Hepatocyte (in vitro differentiated cells): ENCODE data around the gene MAPKBP1. TPM values are rescaled to one million over a fixed set of nuclear protein-coding genes. Genes with fewer than 3 reads are reported as not detected.
"Not testable (repeated sequence)": the region's sequence is repeated elsewhere in the genome, so short reads cannot be mapped to it uniquely, and the experiment has no call there.

Experiments used
- DNase-seq: peaks from one replicate; pipeline ENCODE4 v3.0.0-alpha.2; 2016; ENCODE audit warnings: low spot score
- H2AFZ ChIP-seq: fragments of 200-600 bp; sonication (generic); 2 replicates; pipeline ENCODE4 v1.6.0; 2016; ENCODE audit warnings: antibody characterized with exemption, mild to moderate bottlenecking
- H3K27ac ChIP-seq: fragments of 200-600 bp; sonication (generic); 2 replicates; pipeline ENCODE4 v1.5.1; 2016; ENCODE audit warnings: mild to moderate bottlenecking
- H3K27me3 ChIP-seq: fragments of 200-600 bp; sonication (generic); 2 replicates; pipeline ENCODE4 v1.6.1; 2016
- H3K36me3 ChIP-seq: fragments of 200-600 bp; sonication (generic); replicated peaks from 2 replicates; pipeline ENCODE4 v1.5.1; 2016; ENCODE audit warnings: low read depth; ENCODE audit not compliant: insufficient read depth
- H3K4me1 ChIP-seq: fragments of 200-600 bp; sonication (generic); 2 replicates; pipeline ENCODE4 v1.5.1; 2016; ENCODE audit warnings: mild to moderate bottlenecking, moderate library complexity; ENCODE audit not compliant: insufficient read depth
- H3K4me2 ChIP-seq: fragments of 200-600 bp; sonication (generic); 2 replicates; pipeline ENCODE4 v1.6.0; 2016
- H3K4me3 ChIP-seq: fragments of 200-600 bp; sonication (generic); 2 replicates; pipeline ENCODE4 v1.5.1; 2016; ENCODE audit warnings: mild to moderate bottlenecking
- H3K79me2 ChIP-seq: fragments of 200-600 bp; sonication (generic); 2 replicates; pipeline ENCODE4 v1.6.0; 2017; ENCODE audit warnings: mild to moderate bottlenecking
- H3K9me2 ChIP-seq: fragments of 200-600 bp; sonication (generic); replicated peaks from 2 replicates; pipeline ENCODE4 v1.6.0; 2017; ENCODE audit warnings: mild to moderate bottlenecking; ENCODE audit not compliant: insufficient read depth
- H3K9me3 ChIP-seq: fragments of 200-600 bp; sonication (generic); 2 replicates; pipeline ENCODE4 v1.5.1; 2016; ENCODE audit warnings: low read depth, mild to moderate bottlenecking
- H4K20me1 ChIP-seq: fragments of 200-600 bp; sonication (generic); 2 replicates; pipeline ENCODE4 v1.6.0; 2016; ENCODE audit warnings: mild to moderate bottlenecking; ENCODE audit not compliant: insufficient read depth, poor library complexity, severe bottlenecking
- CTCF ChIP-seq: fragments of 200-600 bp; sonication (generic); IDR thresholded peaks from 2 replicates; pipeline ENCODE4 v1.5.1; 2016; ENCODE audit warnings: antibody characterized with exemption, mild to moderate bottlenecking; ENCODE audit not compliant: poor library complexity
- EZH2 ChIP-seq: fragments of 200-600 bp; sonication (generic); IDR thresholded peaks from 2 replicates; pipeline ENCODE4 v1.6.1; 2016; ENCODE audit warnings: antibody characterized with exemption, mild to moderate bottlenecking, borderline replicate concordance
- EZH2phosphoT487 ChIP-seq: fragments of 200-600 bp; sonication (generic); IDR thresholded peaks from one replicate; pipeline ENCODE4 v1.6.1; 2018; ENCODE audit warnings: antibody characterized with exemption, mild to moderate bottlenecking, low read depth, moderate library complexity; ENCODE audit not compliant: unreplicated experiment, severe bottlenecking
- WGBS: methylation state at CpG from one replicate; pipeline ENCODE4 v1.1.6; 2016; ENCODE audit warnings: low lambda C conversion rate; ENCODE audit errors: missing lambda C conversion rate; 5-methylcytosine and 5-hydroxymethylcytosine counted together
- polyA plus RNA-seq: library from polyadenylated mRNA; unstranded; fragments of >200 nt; fragmentation: Nextera tagmentation; extraction: Ambion mirVana; gene quantifications from 2 replicates; pipeline ENCODE4 v1.2.1, GENCODE V29; 2016
- total RNA-seq: library from RNA; depleted of rRNA; stranded (reverse); fragments of >200 nt; gene quantifications from 2 replicates; pipeline ENCODE4 v1.2.3, GENCODE V29; 2014

MAPKBP1 gene
- total and polyA plus RNA-seq, 2 experiments from 2014 or later = 18.6 to 24.5 TPM

- Histone ChIP-seq H3K4me1 (no peaks in the 10 kb centered on the region), H3K4me3 (no peak overlapping the region), H2AFZ (no peak overlapping the region), H3K4me2 (no peak overlapping the region), H3K27ac (no peak overlapping the region), H3K27me3 (no peaks in the 10 kb centered on the region), H3K9me3 (no peaks in the 10 kb centered on the region), H3K79me2 (peaks cover 5% of the 10 kb centered on the region), H3K9me2 (no peaks in the 10 kb centered on the region), H4K20me1 (no peaks in the 10 kb centered on the region), H3K36me3 (no peaks in the 10 kb centered on the region)
- TF ChIP-seq EZH2phosphoT487 (no peak), CTCF (no peak)
- 80% methylated on average over 4 of the region's 4 CpGs for WGBS
- DNase-seq = peak; percentile 5
Observed at GRCh38 chr15:41730543-41730942, 43.7 kb upstream of the MAPKBP1 start.

GRCh38 chr15:41732483-41732882 is 41.8 kb upstream of the MAPKBP1 start:
- Histone ChIP-seq H3K4me1 (no peaks in the 10 kb centered on the region), H3K79me2 (peaks cover 7% of the 10 kb centered on the region), H3K4me3 (no peak overlapping the region), H2AFZ (no peak overlapping the region), H3K27me3 (no peaks in the 10 kb centered on the region), H4K20me1 (no peaks in the 10 kb centered on the region), H3K9me2 (no peaks in the 10 kb centered on the region), H3K36me3 (no peaks in the 10 kb centered on the region), H3K27ac (no peak overlapping the region), H3K9me3 (no peaks in the 10 kb centered on the region), H3K4me2 (no peak overlapping the region)
- TF ChIP-seq EZH2phosphoT487 (no peak), CTCF (no peak), EZH2 (no peak)
- WGBS = 96% methylated on average over 1 of the region's 1 CpG
- no peak for DNase-seq

GRCh38 chr15:41734079-41734478 is 40.2 kb upstream of the MAPKBP1 start:
- Histone ChIP-seq H3K9me3 (no peaks in the 10 kb centered on the region), H3K27me3 (no peaks in the 10 kb centered on the region), H3K79me2 (peaks cover 9% of the 10 kb centered on the region), H3K4me2 (no peak overlapping the region), H3K27ac (no peak overlapping the region), H3K36me3 (no peaks in the 10 kb centered on the region), H3K4me3 (no peak overlapping the region), H2AFZ (no peak overlapping the region), H3K4me1 (no peaks in the 10 kb centered on the region), H4K20me1 (no peaks in the 10 kb centered on the region), H3K9me2 (no peaks in the 10 kb centered on the region)
- TF ChIP-seq EZH2phosphoT487 (no peak), EZH2 (no peak), CTCF (no peak)
- WGBS = 93% methylated on average over 4 of the region's 4 CpGs
- DNase-seq = no peak

GRCh38 chr15:41735046-41735445 is 39.2 kb upstream of the MAPKBP1 start:
- no peaks in the 10 kb centered on the region for H3K27me3 ChIP-seq
- no peaks in the 10 kb centered on the region for H3K9me2 ChIP-seq
- H3K4me3 ChIP-seq = no peak overlapping the region
- DNase-seq = no peak
- H2AFZ ChIP-seq = no peak overlapping the region
- H3K79me2 ChIP-seq = peaks cover 10% of the 10 kb centered on the region
- no peaks in the 10 kb centered on the region for H4K20me1 ChIP-seq
- WGBS = 94% methylated on average over 4 of the region's 4 CpGs
- no peaks in the 10 kb centered on the region for H3K36me3 ChIP-seq
- H3K4me2 ChIP-seq = no peak overlapping the region
- H3K27ac ChIP-seq = no peak overlapping the region
- no peaks in the 10 kb centered on the region for H3K9me3 ChIP-seq
- TF ChIP-seq CTCF = no peak
- no peak for TF ChIP-seq EZH2phosphoT487
- no peak for TF ChIP-seq EZH2
- no peaks in the 10 kb centered on the region for H3K4me1 ChIP-seq

- not testable (repeated sequence) for H3K36me3 ChIP-seq, H3K9me3 ChIP-seq, DNase-seq, H3K9me2 ChIP-seq, H3K27me3 ChIP-seq, H3K4me2 ChIP-seq, H2AFZ ChIP-seq, H4K20me1 ChIP-seq, H3K27ac ChIP-seq, H3K4me3 ChIP-seq, H3K4me1 ChIP-seq
- H3K79me2 ChIP-seq = peaks cover 11% of the 10 kb centered on the region
- WGBS = 98% methylated on average over 10 of the region's 10 CpGs
Observed at GRCh38 chr15:41735492-41735891, 38.8 kb upstream of the MAPKBP1 start.
